HG03103 (cell line): Measurements from ENCODE around the gene KIAA0825.

Source experiments
- ATAC-seq: cut with Tn5 transposase; IDR thresholded peaks from one replicate; pipeline ENCODE4 v1.9.1; 2021; ENCODE audit warnings: low read depth; ENCODE audit not compliant: unreplicated experiment

KIAA0825 gene

DNA sequence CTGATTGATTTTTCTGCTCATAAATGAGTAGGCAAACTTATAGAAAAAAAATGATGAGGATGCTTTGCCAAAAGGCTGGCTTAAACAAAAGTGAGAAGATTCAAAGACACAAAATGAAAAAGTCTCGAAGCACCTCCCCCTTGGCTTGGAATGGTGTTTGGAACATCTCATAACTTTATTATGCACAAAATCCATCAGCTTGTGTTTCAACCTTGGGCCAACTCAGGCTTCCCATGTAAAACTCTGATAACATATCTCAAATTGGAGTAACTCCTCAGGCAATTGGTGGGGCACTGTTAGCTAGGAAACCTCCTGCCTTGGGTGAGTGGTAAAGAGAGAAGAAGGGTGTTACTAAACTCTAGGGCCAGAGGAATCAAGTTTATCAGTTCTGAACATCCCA, 176.3 kb downstream of the KIAA0825 start:
- ATAC-seq: no peak

- ATAC-seq: no peak
Measured at GRCh38 chr5:94440015-94440414, 178.4 kb downstream of the KIAA0825 start.

GRCh38 chr5:94433397-94434163, 184.8 kb downstream of the KIAA0825 start:
- no peak for ATAC-seq

- ATAC-seq: no peak
Measured at GRCh38 chr5:94432499-94432898, 185.9 kb downstream of the KIAA0825 start.

- ATAC-seq: no peak
Measured at GRCh38 chr5:94431696-94432095, 186.7 kb downstream of the KIAA0825 start.

- ATAC-seq: no peak
Measured at GRCh38 chr5:94429566-94429965, 188.8 kb downstream of the KIAA0825 start.

DNA sequence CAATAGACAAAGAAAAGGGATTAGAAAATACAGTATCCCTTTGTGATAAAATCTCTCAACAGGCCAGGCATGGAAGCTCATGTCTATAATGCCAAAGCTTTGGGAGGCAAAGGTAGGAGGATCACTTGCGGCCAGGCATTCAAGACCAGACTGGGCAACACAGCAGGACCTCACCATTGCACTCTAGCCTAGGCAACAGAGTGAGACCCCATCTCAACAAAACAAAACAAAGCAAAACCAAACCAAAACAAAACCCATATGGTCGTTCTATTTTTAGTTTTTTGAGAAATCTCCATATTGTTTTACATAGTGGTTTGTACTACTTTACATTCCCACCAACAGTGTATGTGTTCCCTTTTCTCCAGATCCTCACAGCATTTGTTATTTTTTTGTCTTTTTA, 193.0 kb downstream of the KIAA0825 start:
- no peak for ATAC-seq

DNA sequence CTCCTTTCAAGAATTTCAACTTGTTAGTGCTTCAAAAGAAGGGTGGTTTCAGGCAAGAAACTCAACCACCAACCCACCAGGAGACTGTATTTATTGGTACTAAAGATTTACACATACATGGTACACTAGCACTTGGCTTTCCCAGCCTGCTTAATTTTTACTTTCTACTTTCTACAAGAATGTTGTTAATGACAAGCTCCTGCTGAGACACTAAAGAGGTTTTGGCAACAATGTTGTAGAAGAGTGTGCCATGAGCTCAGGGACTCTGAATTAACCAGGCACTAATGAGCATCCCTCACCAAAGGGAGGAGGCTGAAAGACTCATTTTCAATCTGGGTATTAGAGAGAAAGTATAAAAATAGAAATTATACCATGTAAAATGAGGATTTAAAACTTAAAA, 195.0 kb downstream of the KIAA0825 start:
- no peak for ATAC-seq

DNA sequence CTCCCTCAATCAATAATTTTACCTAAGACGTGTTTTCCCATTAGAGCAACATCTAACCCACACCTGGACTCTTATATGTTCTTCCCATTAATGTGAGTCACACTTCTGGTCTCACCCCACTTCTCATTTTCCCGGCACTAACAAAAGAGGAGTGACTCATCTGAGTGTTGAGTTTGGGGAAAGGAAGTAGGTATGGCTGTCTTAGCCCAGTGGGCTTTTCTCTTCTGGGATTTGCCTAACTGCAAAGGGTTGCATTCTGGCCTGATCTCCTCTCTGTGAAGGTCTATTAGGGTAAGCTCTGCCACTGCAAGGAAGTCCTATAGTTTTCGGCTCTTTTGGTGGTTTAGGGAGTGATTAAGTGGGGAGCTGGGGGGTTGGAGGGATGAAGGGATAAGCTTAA, 195.6 kb downstream of the KIAA0825 start:
- ATAC-seq: no peak

GRCh38 chr5:94420885-94421284, 197.5 kb downstream of the KIAA0825 start:
- no peak for ATAC-seq

DNA sequence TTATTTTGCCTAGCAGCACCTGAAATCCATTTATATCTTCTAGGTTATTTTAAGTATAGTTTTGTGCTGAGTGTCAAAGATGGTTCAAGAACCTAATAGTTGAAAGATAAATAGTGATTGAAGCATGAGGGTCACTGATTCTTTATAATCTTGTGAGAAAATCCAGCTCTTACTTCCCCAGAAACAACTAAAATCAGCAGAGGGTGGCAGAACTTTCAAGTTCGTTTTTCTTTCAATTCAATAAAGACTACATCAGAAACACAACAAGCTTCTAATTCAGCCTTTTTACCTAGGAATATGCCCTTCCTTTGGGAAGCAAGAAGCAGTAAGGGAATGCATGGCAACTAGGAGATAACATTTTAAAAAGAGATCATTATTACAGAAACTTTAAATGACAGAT, 202.6 kb downstream of the KIAA0825 start:
- no peak for ATAC-seq

- ATAC-seq: no peak
Measured at GRCh38 chr5:94409440-94409839, 209.0 kb downstream of the KIAA0825 start.

GRCh38 chr5:94407023-94407422, 211.4 kb downstream of the KIAA0825 start:
- no peak for ATAC-seq

DNA sequence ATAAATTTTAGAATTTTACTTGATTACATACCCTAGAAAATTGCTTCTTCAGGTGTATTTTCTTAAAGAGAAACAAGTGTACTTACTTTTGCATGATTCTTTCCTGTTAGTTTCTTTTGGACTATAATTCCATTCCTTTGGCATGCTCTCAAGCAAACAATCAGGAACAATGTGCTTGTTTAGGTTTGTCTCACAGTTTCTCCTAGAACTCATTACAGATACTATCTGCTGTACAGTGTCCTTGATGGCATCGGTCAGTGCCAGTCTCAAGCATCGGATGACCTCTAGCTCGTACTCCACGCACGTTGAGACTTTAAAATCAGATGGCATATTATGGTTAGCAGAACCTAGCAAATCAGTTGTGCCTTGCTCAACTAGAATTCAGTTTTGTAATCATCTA, 214.9 kb downstream of the KIAA0825 start:
- ATAC-seq: no peak

DNA sequence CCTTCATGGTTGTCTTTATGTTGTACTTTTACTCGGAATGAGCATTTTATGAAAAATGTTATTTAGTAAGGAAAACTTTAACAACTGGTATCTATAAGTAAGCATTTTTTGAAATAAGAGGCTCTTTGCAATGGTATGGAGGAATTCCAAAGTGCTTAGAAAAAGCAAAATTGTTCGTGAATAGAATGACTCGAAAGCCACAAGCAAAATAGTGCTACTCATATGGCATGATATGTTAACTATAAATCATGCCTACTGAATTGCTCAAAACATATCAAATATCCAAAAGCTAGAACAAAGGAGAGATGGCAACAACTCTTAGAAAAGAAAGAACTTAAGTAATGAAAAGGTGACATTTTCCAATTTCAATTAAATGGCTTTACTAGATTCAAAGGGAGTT, 216.3 kb downstream of the KIAA0825 start:
- ATAC-seq: no peak

GRCh38 chr5:94397508-94397907, 220.9 kb downstream of the KIAA0825 start:
- no peak for ATAC-seq

DNA sequence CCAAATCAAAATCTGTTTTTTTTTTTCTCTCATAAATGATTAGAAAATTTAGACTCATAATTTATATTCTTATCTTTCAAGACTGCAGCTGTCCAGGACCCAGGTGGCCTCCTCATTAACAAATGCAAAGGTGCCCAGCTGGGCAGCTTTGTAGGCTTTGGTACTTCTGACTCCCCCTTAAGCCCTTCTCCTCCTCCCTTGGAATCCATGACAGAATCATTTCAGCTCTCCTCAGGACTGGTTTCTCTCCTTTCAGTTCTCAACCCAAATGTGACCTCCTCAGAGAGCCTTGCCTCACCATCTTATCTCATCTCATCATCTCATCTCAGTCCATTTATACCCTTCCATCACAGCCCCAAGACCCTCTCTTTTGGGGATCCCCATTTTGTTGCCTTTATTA, 221.7 kb downstream of the KIAA0825 start:
- ATAC-seq: no peak

DNA sequence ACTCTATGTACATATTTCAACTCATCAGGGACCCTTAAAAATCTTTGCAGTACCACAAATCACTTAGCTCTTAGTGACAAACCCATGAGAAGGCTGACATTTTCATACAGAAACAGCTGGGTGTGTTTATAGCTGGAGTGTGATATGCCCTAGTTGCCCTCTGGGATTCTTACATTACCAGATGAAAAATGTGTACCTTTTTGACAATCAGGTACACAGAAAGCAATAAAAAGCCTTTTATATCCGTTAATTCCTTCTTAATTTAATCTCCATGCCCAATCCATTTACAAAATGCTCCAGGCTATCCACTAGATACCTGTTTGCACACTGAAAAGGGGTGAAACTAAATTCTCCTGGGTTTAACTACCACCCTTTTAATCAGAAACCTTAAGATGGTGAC, 222.9 kb downstream of the KIAA0825 start:
- no peak for ATAC-seq

GRCh38 chr5:94391996-94392395, 226.4 kb downstream of the KIAA0825 start:
- no peak for ATAC-seq

- no peak for ATAC-seq
Measured at GRCh38 chr5:94389515-94389899, 228.9 kb downstream of the KIAA0825 start.

DNA sequence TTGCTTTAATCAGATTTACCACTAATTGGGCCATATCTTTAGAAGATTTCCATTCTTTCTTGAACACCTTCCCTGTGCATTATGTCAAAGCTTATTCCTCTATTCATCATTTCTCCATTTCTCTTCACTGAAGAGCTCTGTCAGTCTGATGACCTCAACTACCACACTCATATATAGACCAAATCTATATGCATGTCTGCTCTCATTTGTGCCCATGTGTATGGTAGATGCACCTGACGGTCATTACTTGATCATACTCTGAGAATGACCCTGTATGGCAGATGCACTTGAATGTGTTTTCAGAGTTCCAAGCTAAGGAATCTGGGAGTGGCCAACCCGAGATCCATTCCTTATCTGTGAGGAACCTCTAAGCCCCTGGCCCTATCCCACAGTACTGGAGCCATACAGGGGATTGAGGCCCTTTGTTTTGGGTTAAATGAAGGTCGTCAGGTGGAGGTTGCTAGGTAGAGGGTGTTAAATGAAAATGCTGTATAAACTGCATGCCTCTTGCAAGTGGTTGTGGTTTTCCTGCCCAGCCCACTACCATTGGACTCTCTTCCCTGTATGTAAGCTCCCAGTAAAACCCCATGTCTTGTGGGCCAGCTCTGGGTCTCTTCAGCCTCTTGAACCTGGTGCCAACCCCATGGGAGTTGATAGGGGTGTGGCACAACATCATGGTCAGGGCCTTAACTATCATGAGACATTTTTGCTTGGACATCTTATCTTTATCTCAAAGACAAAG, 229.5 kb downstream of the KIAA0825 start:
- no peak for ATAC-seq

DNA sequence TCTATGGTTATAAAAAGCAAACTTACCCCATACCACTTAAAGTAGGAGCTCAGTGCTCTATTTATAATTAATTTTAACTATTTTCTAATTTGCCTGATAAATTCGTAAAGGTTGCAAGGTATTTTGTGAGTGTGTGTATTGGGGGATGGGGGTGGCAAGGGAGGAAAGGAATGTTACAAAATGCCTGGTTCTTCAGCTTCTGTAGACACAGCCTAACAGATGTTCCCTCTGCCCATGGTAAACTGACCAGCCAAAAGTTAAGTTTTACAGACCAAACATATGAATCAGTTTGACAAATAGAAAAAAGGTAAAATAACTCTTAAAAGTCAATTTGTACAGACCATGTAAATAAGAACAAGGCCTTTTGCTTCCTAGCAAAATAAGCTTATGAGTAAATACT, 232.6 kb downstream of the KIAA0825 start:
- no peak for ATAC-seq
